NCI-H510A (cell line): ENCODE measurements around the gene TRIM15.
"Not testable (repeated sequence)": the region's sequence is repeated elsewhere in the genome, so short reads cannot be mapped to it uniquely, and the experiment has no call there.

Source experiments
- DNase-seq: peaks from one replicate; lab custom pipeline; 2025; lab: John Stamatoyannopoulos, UW

TRIM15 gene

GRCh38 chr6:30163090-30163917, at the start of gene TRIM15:
TSS of gene TRIM15 (plus strand) at chr6:30163546. CDS start at chr6:30163685, 139 bp downstream.
- DNase-seq = no peak

DNA sequence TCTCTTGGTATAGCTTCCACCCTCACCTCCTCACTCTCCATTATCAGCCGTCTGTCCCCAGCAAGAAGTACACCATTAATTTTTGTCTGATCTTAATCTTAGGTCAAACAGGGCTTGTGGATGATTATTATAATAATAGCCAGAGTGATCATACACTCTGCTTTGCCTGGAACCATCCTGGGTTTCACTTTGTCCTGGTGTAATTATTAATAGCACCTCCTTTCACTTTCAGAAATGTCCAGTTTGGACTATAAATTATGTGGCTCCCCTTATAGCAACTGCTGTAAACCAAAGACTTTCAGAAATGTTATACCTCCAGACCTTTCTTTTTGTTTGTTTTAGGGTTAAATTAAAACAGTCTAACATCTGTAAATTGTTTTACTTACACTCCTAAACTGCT, 49.5 kb upstream of the TRIM15 start:
- no peak for DNase-seq

GRCh38 chr6:30116724-30117123, 46.6 kb upstream of the TRIM15 start:
- no peak for DNase-seq

- not testable (repeated sequence) for DNase-seq
Observed at GRCh38 chr6:30118691-30119090, 44.7 kb upstream of the TRIM15 start.

DNA sequence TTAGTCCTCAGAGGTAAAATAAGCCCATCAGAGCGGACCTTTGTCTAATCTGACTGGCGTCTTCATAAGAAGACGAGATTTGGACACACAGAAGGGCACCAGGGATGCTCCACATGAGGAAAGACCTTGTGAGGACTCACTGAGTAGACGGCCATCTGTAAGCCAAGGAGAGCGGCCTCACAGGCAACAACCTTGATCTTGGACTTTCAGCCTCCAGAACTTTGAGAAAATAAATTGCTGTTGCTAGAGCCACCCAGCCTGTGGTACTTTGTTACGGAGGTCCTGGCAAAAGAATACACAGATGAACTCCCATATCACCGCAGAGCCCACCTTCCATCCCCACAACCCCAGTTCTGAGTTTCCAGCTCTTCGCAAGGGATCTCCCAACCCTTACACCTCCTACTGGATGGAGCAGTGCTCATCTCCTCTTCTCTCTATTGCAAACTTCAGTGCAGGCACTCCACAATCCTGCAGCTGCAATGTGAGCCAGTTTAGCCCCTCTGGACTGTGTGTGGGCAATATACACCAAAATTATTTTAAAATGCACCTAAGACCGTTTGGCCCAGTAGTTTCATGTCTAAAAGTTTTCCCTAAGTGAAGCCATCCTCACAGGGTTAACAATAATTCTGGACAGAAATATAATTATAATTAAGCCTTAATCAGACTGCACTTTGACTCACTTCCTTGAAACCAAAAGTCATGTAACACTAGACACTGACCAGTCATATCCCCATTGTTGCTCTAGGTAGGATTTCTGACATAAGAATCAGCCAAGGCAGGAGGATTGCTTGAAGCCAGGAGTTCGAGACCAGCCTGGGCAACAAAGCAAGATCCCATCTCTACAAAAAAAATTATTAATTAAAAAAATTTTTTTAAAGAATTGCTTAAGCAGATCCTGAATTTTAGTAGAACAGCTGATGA, 41.6 kb upstream of the TRIM15 start:
- no peak for DNase-seq

- DNase-seq = no peak
Observed at GRCh38 chr6:30122515-30122914, 40.8 kb upstream of the TRIM15 start.

DNA sequence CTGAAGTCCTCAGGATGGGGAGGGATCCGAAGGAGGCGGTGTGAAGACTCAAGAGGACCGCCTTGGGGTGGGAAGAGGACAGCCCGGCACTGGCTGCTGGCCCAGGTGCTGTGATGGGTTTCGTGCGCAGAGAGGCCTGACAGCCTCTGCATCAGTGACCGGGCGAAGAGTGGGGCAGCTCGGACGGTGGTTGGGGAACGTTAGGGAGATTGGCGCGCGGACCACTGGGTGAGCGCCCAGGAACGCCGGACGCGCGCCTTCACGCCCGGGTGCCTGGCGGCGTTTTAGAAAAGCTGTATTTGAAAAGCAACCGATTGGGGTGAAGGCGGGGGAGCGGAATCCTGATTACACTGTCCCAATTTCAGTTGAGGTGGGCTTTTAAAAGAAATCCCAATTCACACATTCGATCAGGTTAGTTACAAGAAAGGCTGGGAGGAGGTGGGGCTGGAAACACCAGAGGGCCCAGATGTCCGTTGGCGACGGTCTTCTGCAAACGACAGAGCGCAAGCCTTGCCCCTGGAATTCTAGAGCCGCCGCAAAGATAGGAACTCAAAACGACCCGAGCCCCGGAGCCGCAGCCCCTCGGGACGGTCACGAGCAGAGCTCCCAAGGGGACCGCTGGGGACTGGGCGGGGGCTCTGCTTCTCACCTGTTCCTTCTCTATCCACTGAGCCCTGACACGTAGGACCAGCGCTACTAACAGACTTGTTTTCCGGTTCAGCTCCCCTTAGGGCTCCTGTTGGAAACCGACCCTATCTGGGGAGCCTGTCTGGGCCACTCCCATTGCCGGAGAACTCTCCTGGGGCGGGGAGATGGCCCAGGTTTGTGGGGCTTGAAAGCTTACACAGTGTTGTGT, 35.9 kb upstream of the TRIM15 start:
- no peak for DNase-seq

GRCh38 chr6:30129265-30130178, 33.8 kb upstream of the TRIM15 start:
- no peak for DNase-seq

- no peak for DNase-seq
Observed at GRCh38 chr6:30130179-30130679, 33.1 kb upstream of the TRIM15 start.

DNA sequence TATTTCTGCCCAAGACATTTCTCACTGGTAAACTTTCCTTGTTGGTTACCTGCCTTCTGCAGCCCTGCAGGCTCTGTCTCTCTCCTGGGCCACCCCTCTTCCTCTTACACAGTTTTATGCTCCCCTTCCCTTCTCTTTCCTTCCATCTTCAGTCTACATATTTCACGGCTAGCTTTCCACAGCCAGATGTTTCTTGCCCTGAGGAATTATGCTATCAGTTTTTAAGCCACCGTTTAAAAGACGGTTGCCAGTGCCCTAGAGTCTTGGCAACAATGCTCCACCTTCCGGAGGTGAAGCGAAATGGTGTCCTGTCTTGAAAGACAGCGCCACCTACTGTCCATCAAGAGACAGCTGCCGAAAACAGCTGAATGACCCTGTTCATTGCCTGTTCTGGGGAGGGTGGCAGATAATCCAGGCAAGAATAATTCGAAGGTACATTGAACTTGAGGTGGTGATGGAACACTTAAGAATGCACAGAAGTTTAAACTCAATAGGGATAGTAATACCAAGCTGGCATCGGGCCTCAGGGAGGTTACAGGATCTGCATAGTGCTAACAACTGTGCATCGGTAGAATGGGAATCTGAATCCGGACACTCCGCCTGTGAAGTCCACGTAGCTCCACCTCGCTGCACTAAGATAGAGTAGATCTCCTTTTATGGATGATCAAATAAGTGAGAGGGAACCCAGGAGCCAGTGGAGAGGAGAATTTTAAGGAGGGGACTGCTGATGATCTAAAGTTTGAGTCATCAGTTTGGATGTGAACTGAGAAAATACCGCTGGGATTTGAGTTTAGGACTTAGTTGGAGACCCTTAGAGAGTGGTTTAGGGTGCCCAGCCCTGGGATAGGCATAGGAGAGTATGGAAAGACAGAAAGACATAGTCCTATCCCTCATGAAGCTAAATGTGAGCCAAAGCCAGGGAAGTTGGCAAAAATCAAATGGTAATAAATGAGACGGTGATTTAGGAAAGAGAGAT, 32.2 kb upstream of the TRIM15 start:
- DNase-seq = peak; percentile 21

DNA sequence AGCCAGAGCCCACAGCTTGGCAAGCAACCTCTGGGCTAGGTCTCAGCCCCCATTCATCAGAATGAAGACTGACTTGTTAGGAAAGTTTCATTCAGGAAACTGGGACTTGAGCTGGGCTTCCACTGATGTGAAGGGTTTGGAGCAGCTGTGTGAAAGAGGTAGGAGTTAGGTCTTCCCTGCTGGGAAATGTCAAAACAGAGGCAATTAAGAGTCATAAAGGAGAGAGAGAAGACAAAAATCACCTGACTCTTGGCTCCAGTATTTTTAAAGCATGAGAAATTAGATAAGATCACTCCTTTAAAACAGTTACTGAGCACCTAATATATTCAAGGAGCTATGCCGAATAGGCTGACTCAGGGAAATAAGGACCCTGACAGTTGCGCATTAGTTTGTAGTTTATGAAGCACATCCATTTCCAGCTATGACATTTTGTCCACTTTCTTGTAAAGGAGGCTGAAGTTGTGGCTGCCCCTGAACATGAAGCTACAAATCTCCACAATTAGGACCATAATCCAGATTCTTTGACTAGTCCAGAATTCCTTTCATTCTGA, 31.3 kb upstream of the TRIM15 start:
- DNase-seq = no peak

DNA sequence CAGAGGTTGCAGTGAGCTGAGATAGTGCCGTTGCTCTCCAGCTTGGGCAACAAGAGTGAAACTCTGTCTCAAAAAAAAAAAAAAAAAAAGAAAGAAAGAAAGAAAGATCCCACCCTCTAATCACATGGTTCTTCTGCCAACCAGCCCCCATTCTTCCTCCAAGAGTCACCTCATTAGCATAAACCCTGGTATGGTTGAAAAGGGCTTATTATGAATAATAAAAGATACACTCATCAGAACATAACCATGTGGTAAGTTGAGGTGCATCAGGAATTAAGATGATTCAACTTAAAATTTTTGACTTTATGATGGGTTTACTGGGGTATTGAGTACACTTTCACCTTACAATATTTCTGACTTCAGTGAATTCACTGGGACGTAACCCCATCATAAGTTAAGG, 28.2 kb upstream of the TRIM15 start:
- DNase-seq = no peak

GRCh38 chr6:30135757-30136156, 27.6 kb upstream of the TRIM15 start, which contains the start of gene TRIM40:
TSS of gene TRIM40 (plus strand) at chr6:30136140. CDS start at chr6:30137037, 897 bp downstream.
- DNase-seq = no peak

DNA sequence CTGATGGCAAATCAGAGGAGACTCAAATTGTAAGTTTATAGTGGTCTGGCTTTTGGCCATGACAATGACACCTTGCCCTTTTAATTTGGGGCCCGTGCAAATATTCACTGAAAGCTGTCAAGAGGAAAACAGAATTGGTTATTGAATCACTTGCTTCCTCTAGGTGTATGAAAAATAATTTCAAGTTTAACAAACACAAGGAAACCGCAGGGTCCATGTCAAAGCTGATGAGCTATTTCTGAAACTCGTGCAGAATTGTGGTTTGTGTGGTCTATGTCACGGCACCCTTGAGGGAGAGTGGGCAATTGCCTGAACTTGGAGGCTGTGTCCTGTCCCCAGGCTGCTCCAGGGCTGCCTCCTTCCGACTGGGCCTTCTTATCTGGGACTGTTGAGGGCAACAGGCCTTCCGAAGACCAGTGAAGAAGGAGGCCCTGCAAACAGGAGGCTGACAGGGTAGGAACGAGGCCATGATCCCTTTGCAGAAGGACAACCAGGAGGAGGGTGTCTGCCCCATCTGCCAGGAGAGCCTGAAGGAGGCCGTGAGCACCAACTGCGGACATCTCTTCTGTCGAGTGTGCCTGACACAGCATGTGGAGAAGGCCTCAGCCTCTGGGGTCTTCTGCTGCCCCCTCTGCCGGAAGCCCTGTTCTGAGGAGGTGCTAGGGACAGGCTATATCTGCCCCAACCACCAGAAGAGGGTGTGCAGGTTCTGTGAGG, 26.6 kb upstream of the TRIM15 start:
- DNase-seq = no peak

- not testable (repeated sequence) for DNase-seq
Observed at GRCh38 chr6:30140240-30140639, 23.1 kb upstream of the TRIM15 start.

DNA sequence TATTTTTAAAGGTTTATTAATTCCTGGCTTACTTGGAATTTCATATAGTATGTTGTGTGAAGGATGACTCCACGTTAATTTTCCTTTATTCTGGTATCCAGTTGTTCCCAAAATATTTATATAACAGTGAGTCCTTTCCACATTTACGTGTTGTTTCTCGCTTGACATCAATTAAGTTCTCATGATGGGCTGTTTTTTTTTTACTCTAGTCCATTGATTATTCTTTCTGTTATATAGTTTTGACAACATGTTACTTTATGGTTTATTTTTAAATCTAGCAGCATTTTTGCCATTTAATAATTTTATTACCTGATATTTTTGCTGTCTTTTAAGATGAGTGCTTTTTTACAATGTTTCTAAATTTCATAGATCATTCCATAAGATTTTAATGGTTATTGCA, 20.7 kb upstream of the TRIM15 start:
- no peak for DNase-seq

- no peak for DNase-seq
Observed at GRCh38 chr6:30143780-30144179, 19.6 kb upstream of the TRIM15 start.

DNA sequence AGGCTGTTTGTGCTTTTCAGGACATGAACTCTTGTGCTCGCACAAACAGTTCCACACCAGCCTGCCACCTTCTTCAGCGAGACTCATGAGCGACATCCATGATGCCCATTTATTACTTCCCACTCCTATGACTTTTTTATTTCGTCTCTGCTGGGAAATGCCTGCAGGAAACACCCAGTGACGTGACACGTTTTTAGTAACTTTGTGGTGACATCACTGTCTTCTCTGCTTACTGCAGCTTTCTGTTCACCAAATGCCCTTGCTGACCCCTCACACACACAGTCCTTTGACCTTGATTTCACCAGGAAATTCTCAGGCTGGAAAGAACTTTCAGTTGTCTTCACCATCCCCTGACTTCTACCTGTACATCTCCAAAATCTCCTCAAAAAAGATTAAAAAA, 18.5 kb upstream of the TRIM15 start:
- no peak for DNase-seq
